ENCODE results near the gene TAF4. TPM values are rescaled to one million over a fixed set of nuclear protein-coding genes. Genes with fewer than 3 reads are reported as not detected.

Gene TAF4
- total RNA-seq, 4 donors from 2014 or later, result 7.1 to 15.9 (median 11.9) TPM

- no peak for ATAC-seq (ENCODE audit: low FRiP score)
- TF ChIP-seq CTCF (IDR thresholded peaks at IDR 0.05), result no peak
- DNase-seq (ENCODE audit: low spot score), result no peak
Measured at GRCh38 chr20:62040933-62041332, 24.7 kb downstream of the TAF4 start.

GRCh38 chr20:62040381-62040922 is 25.2 kb downstream of the TAF4 start:
- no peak for DNase-seq (ENCODE audit: low spot score)
- no peak for ATAC-seq (ENCODE audit: low FRiP score)
- TF ChIP-seq CTCF (IDR thresholded peaks at IDR 0.05), result no peak

- ATAC-seq (ENCODE audit: low FRiP score) (no peak), DNase-seq (ENCODE audit: low spot score) (no peak)
- no peak for TF ChIP-seq CTCF (IDR thresholded peaks at IDR 0.05)
Measured at GRCh38 chr20:62039738-62040137, 25.9 kb downstream of the TAF4 start.

- no peak for TF ChIP-seq CTCF (IDR thresholded peaks at IDR 0.05)
- ATAC-seq (ENCODE audit: low FRiP score) (no peak), DNase-seq (ENCODE audit: low spot score) (no peak)
Measured at GRCh38 chr20:62032609-62033368, 32.9 kb downstream of the TAF4 start.

- DNase-seq (ENCODE audit: low spot score) (no peak), ATAC-seq (ENCODE audit: low FRiP score) (no peak)
- TF ChIP-seq CTCF (IDR thresholded peaks at IDR 0.05), result no peak
Measured at GRCh38 chr20:62031462-62032092, 34.1 kb downstream of the TAF4 start.

GRCh38 chr20:62030834-62031434 is 34.7 kb downstream of the TAF4 start:
- no peak for TF ChIP-seq CTCF (IDR thresholded peaks at IDR 0.05)
- ATAC-seq (ENCODE audit: low FRiP score) (no peak), DNase-seq (ENCODE audit: low spot score) (no peak)

Measured in omental fat pad (tissue), 4 donors.